H9 (cell line): ENCODE measurements around the gene ZSCAN1. TPM values are rescaled to one million over a fixed set of nuclear protein-coding genes. Genes with fewer than 3 reads are reported as not detected.

ENCODE experiments used
- DNase-seq: peaks from one replicate; pipeline ENCODE4 v3.0.0-alpha.2; 2017
- H2AFZ ChIP-seq: one replicate; pipeline ENCODE4 v1.6.1; 2013; ENCODE audit warnings: mild to moderate bottlenecking, low read length, control low read depth, moderate library complexity
- H2AK5ac ChIP-seq: 2 replicates; pipeline ENCODE4 v1.6.1; 2013; ENCODE audit warnings: low read length, control low read depth, mixed read lengths; ENCODE audit not compliant: insufficient read length
- H2BK120ac ChIP-seq: one replicate; pipeline ENCODE4 v1.6.1; 2013; ENCODE audit warnings: low read depth, mild to moderate bottlenecking, low read length, control low read depth, inconsistent platforms; ENCODE audit not compliant: poor library complexity, severe bottlenecking
- H2BK12ac ChIP-seq: 2 replicates; pipeline ENCODE4 v1.6.1; 2013; ENCODE audit warnings: low read length, control low read depth, mixed read lengths, low read depth; ENCODE audit not compliant: insufficient read length
- H2BK15ac ChIP-seq: 2 replicates; pipeline ENCODE4 v1.6.1; 2013; ENCODE audit warnings: low read depth, low read length, control low read depth
- H2BK20ac ChIP-seq: one replicate; pipeline ENCODE4 v1.6.1; 2013; ENCODE audit warnings: low read depth, mild to moderate bottlenecking, low read length, control low read depth, inconsistent platforms; ENCODE audit not compliant: poor library complexity, severe bottlenecking
- H2BK5ac ChIP-seq: 2 replicates; pipeline ENCODE4 v1.6.1; 2013; ENCODE audit warnings: low read length, control low read depth, mixed read lengths; ENCODE audit not compliant: insufficient read length
- H3K14ac ChIP-seq: 2 replicates; pipeline ENCODE4 v1.6.1; 2013; ENCODE audit warnings: low read length, control low read depth; ENCODE audit not compliant: insufficient read depth
- H3K18ac ChIP-seq: 2 replicates; pipeline ENCODE4 v1.6.1; 2013; ENCODE audit warnings: low read depth, mild to moderate bottlenecking, mixed read lengths, low read length, control low read depth; ENCODE audit not compliant: insufficient read length
- H3K23ac ChIP-seq: 2 replicates; pipeline ENCODE4 v1.6.1; 2013; ENCODE audit warnings: low read length, control low read depth, mixed read lengths, low read depth; ENCODE audit not compliant: insufficient read length
- H3K23me2 ChIP-seq: 2 replicates; pipeline ENCODE4 v1.6.1; 2013; ENCODE audit warnings: low read depth, mild to moderate bottlenecking, mixed read lengths, low read length, control low read depth; ENCODE audit not compliant: insufficient read length, poor library complexity, severe bottlenecking
- H3K27ac ChIP-seq: 2 replicates; pipeline ENCODE4 v1.5.1; 2013; ENCODE audit warnings: low read length, control low read depth, mixed read lengths, low read depth; ENCODE audit not compliant: insufficient read length
- H3K27me3 ChIP-seq: 2 replicates; pipeline ENCODE4 v1.6.1; 2013; ENCODE audit warnings: low read length, control low read depth, inconsistent platforms; ENCODE audit not compliant: insufficient read depth
- H3K4ac ChIP-seq: 2 replicates; pipeline ENCODE4 v1.6.1; 2013; ENCODE audit warnings: low read depth, mild to moderate bottlenecking, control low read depth, inconsistent platforms, low read length, moderate library complexity
- H3K4me1 ChIP-seq: 2 replicates; pipeline ENCODE4 v1.6.1; 2013; ENCODE audit warnings: low read length, control low read depth, inconsistent platforms; ENCODE audit not compliant: insufficient read depth
- H3K4me2 ChIP-seq: 2 replicates; pipeline ENCODE4 v1.6.1; 2013; ENCODE audit warnings: low read length, control low read depth, mixed read lengths; ENCODE audit not compliant: insufficient read length, insufficient read depth
- H3K56ac ChIP-seq: 2 replicates; pipeline ENCODE4 v1.6.1; 2013; ENCODE audit warnings: low read depth, mild to moderate bottlenecking, mixed read lengths, low read length, control low read depth; ENCODE audit not compliant: insufficient read length
- H3K79me1 ChIP-seq: 2 replicates; pipeline ENCODE4 v1.6.1; 2013; ENCODE audit warnings: low read depth, mild to moderate bottlenecking, moderate library complexity, low read length, control low read depth, inconsistent platforms; ENCODE audit not compliant: insufficient read depth, poor library complexity, severe bottlenecking
- H3K79me2 ChIP-seq: 2 replicates; pipeline ENCODE4 v1.6.1; 2013; ENCODE audit warnings: low read length, control low read depth, inconsistent platforms; ENCODE audit not compliant: insufficient read depth
- H3K9ac ChIP-seq: 2 replicates; pipeline ENCODE4 v1.6.1; 2013; ENCODE audit warnings: low read length, control low read depth, mixed read lengths; ENCODE audit not compliant: insufficient read length; ENCODE audit errors: extremely low read depth
- H3K9me3 ChIP-seq: one replicate; pipeline ENCODE4 v1.6.1; 2013; ENCODE audit warnings: low read depth, low read length, inconsistent platforms; ENCODE audit not compliant: control insufficient read depth
- H3T11ph ChIP-seq: one replicate; pipeline ENCODE4 v1.6.1; 2013; ENCODE audit warnings: mild to moderate bottlenecking, low read length, control low read depth, inconsistent platforms
- H4K20me1 ChIP-seq: one replicate; pipeline ENCODE4 v1.6.1; 2013; ENCODE audit not compliant: control insufficient read depth, insufficient read length, insufficient read depth
- H4K5ac ChIP-seq: 2 replicates; pipeline ENCODE4 v1.6.1; 2013; ENCODE audit warnings: low read depth, mild to moderate bottlenecking, mixed read lengths, low read length, control low read depth; ENCODE audit not compliant: insufficient read length
- H4K8ac ChIP-seq: replicated peaks from 2 replicates; pipeline ENCODE4 v1.6.1; 2013; ENCODE audit warnings: low read length, control low read depth, mixed read lengths, low read depth; ENCODE audit not compliant: insufficient read length
- H4K91ac ChIP-seq: 2 replicates; pipeline ENCODE4 v1.6.1; 2013; ENCODE audit warnings: low read depth, mild to moderate bottlenecking, moderate library complexity, mixed read lengths, low read length, control low read depth; ENCODE audit not compliant: insufficient read length
- H3K27ac Mint-ChIP-seq, 3 experiments: 2 replicates in 2 of 3; 3 replicates in 1 of 3; pipeline ENCODE4 v1.8.0; 2020 to 2021; ENCODE audit warnings: mixed read lengths in 3 of 3, mild to moderate bottlenecking in 1 of 3, moderate library complexity in 1 of 3
- H3K27me3 Mint-ChIP-seq: 2 replicates; pipeline ENCODE4 v1.8.0; 2021; ENCODE audit warnings: low read depth, mild to moderate bottlenecking, moderate library complexity, mixed read lengths
- H3K36me3 Mint-ChIP-seq, 3 experiments: 2 replicates in 2 of 3; 3 replicates in 1 of 3; pipeline ENCODE4 v1.8.0; 2020 to 2021; ENCODE audit warnings: low read depth in 3 of 3, mixed read lengths in 3 of 3; ENCODE audit not compliant: insufficient read depth in 1 of 3
- H3K4me1 Mint-ChIP-seq, 2 experiments: 2 replicates each; pipeline ENCODE4 v1.8.0; 2020; ENCODE audit warnings: mixed read lengths in 2 of 2
- H3K4me3 Mint-ChIP-seq, 2 experiments: 2 replicates in 1 of 2; 3 replicates in 1 of 2; pipeline ENCODE4 v1.8.0; 2020 to 2021; ENCODE audit warnings: mild to moderate bottlenecking in 2 of 2, mixed read lengths in 2 of 2, moderate library complexity in 1 of 2
- H3K9me3 Mint-ChIP-seq, 2 experiments: 2 replicates in 1 of 2; 3 replicates in 1 of 2; pipeline ENCODE4 v1.8.0; 2020; ENCODE audit warnings: mild to moderate bottlenecking in 2 of 2, mixed read lengths in 2 of 2, moderate library complexity in 1 of 2
- CTCF ChIP-seq: fragments of 200-600 bp; sonication (generic); conservative IDR thresholded peaks from 3 replicates; pipeline ENCODE4 v1.8.0; 2021; ENCODE audit warnings: antibody characterized with exemption, mild to moderate bottlenecking
- WGBS: extraction: QIAGEN DNeasy Blood & Tissue Kit; methylation state at CpG from one replicate; pipeline ENCODE4 v1.1.7; 2013; ENCODE audit warnings: missing lambda C conversion rate, low lambda C conversion rate, mixed read lengths; ENCODE audit not compliant: insufficient read length; ENCODE audit errors: extremely low coverage; 5-methylcytosine and 5-hydroxymethylcytosine counted together
- total RNA-seq: library from RNA; stranded (reverse); gene quantifications from 2 replicates; pipeline ENCODE4 v1.2.1, GENCODE V29; 2021

Gene ZSCAN1
- total RNA-seq, 1 experiment from 2014 or later: 1.2 TPM

GRCh38 chr19:58001895-58002369 is 31.9 kb upstream of the ZSCAN1 start:
- peak overlapping the region in 2 of 3 experiments; percentile 87 to 96; a peak in 5 of 7 replicates for H3K27ac Mint-ChIP-seq
- H3K4me2 ChIP-seq: peak overlapping the region; percentile 83
- H3K27ac ChIP-seq: no peak overlapping the region
- H2AFZ ChIP-seq: no peak overlapping the region
- H2BK120ac ChIP-seq: no peak overlapping the region
- peaks cover 10% of the 10 kb centered on the region for H3K79me2 ChIP-seq
- peak overlapping the region; percentile 97; the same call in 1 of the 2 replicates for H3K14ac ChIP-seq
- H3K9me3 Mint-ChIP-seq: peaks cover 52 to 88% of the 10 kb centered on the region in 2 experiments
- no CpG with 5 or more reads among the region's 23 CpGs for WGBS
- no peak overlapping the region for H3K56ac ChIP-seq
- peaks cover 9% of the 10 kb centered on the region for H3K79me1 ChIP-seq
- no peak overlapping the region for H4K8ac ChIP-seq
- TF ChIP-seq CTCF: no peak
- H2BK5ac ChIP-seq: no peak overlapping the region
- H3K23ac ChIP-seq: peak overlapping the region; percentile 18
- no peak overlapping the region for H3K4ac ChIP-seq
- H3K4me1 ChIP-seq: no peaks in the 10 kb centered on the region
- H3K4me3 Mint-ChIP-seq: peak overlapping the region; percentile 88 to 93
- no peaks in the 10 kb centered on the region for H3K27me3 ChIP-seq
- no peak overlapping the region for H3T11ph ChIP-seq
- H3K27me3 Mint-ChIP-seq: peaks cover 7% of the 10 kb centered on the region
- peaks cover 8 to 19% of the 10 kb centered on the region in 2 experiments for H3K4me1 Mint-ChIP-seq
- H3K18ac ChIP-seq: peak overlapping the region; percentile 97
- no peak overlapping the region for H2BK12ac ChIP-seq
- no peak overlapping the region for H2BK15ac ChIP-seq
- H3K9me3 ChIP-seq: peaks cover 16% of the 10 kb centered on the region
- peaks cover 4% of the 10 kb centered on the region for H3K23me2 ChIP-seq
- H2BK20ac ChIP-seq: no peak overlapping the region
- H4K91ac ChIP-seq: peak overlapping the region; percentile 12
- peak overlapping the region; percentile 85 for H3K9ac ChIP-seq
- no peak overlapping the region for H2AK5ac ChIP-seq
- DNase-seq: no peak
- H4K5ac ChIP-seq: no peak overlapping the region
- H3K36me3 Mint-ChIP-seq: peaks cover 85 to 89% (median 89%) of the 10 kb centered on the region in 3 experiments
- no peaks in the 10 kb centered on the region for H4K20me1 ChIP-seq
